HepG2 (cell line): ENCODE measurements around the gene TRAPPC10. TPM values are rescaled to one million over a fixed set of nuclear protein-coding genes. Genes with fewer than 3 reads are reported as not detected.

Source experiments
- BATF2 ChIP-seq: sonication (generic); formaldehyde crosslinking; IDR thresholded peaks from 2 replicates; pipeline ENCODE4 v1.8.0; 2022; ENCODE audit warnings: mild to moderate bottlenecking, missing genetic modification reagents, moderate library complexity
- FOXA1 ChIP-seq, 2 experiments: fragments of 450-650 bp in 1 of 2; sonication (generic) in 1 of 2; formaldehyde crosslinking in 1 of 2; IDR thresholded peaks; 2 replicates each; pipeline versions ENCODE4 v1.4.0 to v1.6.1; 2016 to 2020; ENCODE audit warnings: missing genetic modification reagents in 1 of 2
- KAT8 ChIP-seq: IDR thresholded peaks from 2 replicates; pipeline ENCODE4 v1.6.1; 2016; ENCODE audit warnings: missing genetic modification reagents, missing compliant biosample characterization
- PHF20 ChIP-seq: sonication (generic); formaldehyde crosslinking; IDR thresholded peaks from 2 replicates; pipeline ENCODE4 v1.5.0; 2020; ENCODE audit warnings: mild to moderate bottlenecking, missing genetic modification reagents
- TEAD3 ChIP-seq: optimal IDR thresholded peaks from 2 replicates; pipeline ENCODE3; 2016; ENCODE audit warnings: borderline replicate concordance
- TOE1 ChIP-seq: sonication (generic); formaldehyde crosslinking; IDR thresholded peaks from 2 replicates; pipeline ENCODE4 v1.4.0; 2020; ENCODE audit warnings: mild to moderate bottlenecking, missing genetic modification reagents
- YEATS2 ChIP-seq: sonication (generic); formaldehyde crosslinking; IDR thresholded peaks from 2 replicates; pipeline ENCODE4 v1.4.0; 2020; ENCODE audit warnings: missing genetic modification reagents, borderline replicate concordance
- ZBTB40 ChIP-seq, 2 experiments: fragments of 450-650 bp in 1 of 2; sonication (generic) in 1 of 2; formaldehyde crosslinking in 1 of 2; IDR thresholded peaks; 2 replicates each; pipeline versions ENCODE4 v1.6.1 to v1.8.0; 2016 to 2022; ENCODE audit warnings: antibody characterized with exemption in 1 of 2, mild to moderate bottlenecking in 1 of 2, missing genetic modification reagents in 1 of 2
- ZHX2 ChIP-seq, 2 experiments: sonication (generic) in 1 of 2; formaldehyde crosslinking in 1 of 2; IDR thresholded peaks; 2 replicates each; pipeline versions ENCODE4 v1.6.1 to v1.9.0; 2014 to 2022; ENCODE audit warnings: antibody characterized with exemption in 1 of 2, borderline replicate concordance in 1 of 2, inconsistent platforms in 1 of 2, low read depth in 1 of 2, missing genetic modification reagents in 1 of 2
- polyA plus RNA-seq, 8 experiments: library from polyadenylated mRNA; depleted of rRNA in 3 of 8; stranded (reverse) in 7 of 8; unstranded in 1 of 8; fragments of >200 nt; fragmentation: Illumina TruSeq in 4 of 8; extraction: Trizol in 4 of 8; gene quantifications; 2 replicates each; pipeline versions ENCODE4 v1.2.1 to v1.2.3, GENCODE V29; 2011 to 2016; ENCODE audit warnings: low read depth in 4 of 8, missing spikeins in 1 of 8, mixed read lengths in 1 of 8; ENCODE audit not compliant: insufficient read depth in 1 of 8
- total RNA-seq, 5 experiments: library from RNA; depleted of rRNA; stranded (reverse); fragments of >200 nt; fragmentation: Illumina TruSeq; extraction: Trizol; gene quantifications; 2 replicates each; pipeline ENCODE4 v1.2.3, GENCODE V29; 2016; ENCODE audit warnings: low read depth in 1 of 5

TRAPPC10 gene
- total and polyA plus RNA-seq, 2 of the 13 experiments (the other 11 are each of a cell fraction or from before 2014, with no cell fraction given) = 10.6 to 16.5 TPM

GRCh38 chr21:44011579-44012473, at the start of gene TRAPPC10 (continued):
- TF ChIP-seq BATF2 = peak; percentile 43; the same call in 1 of the 2 replicates
- TF ChIP-seq YEATS2 (CRISPR knock-in tag) = peak; percentile 67; the same call in 1 of the 2 replicates
- peak; percentile 77; the same call in 1 of the 2 replicates for TF ChIP-seq ZHX2 (IDR thresholded peaks at IDR 0.05; ENCODE audit: low read depth)
- no peak for TF ChIP-seq ZHX2 (CRISPR knock-in tag; IDR thresholded peaks at IDR 0.05; ENCODE audit: borderline replicate concordance)
- TF ChIP-seq TOE1 (CRISPR knock-in tag) = no peak
- no peak for TF ChIP-seq FOXA1 (IDR thresholded peaks at IDR 0.05)
- TF ChIP-seq FOXA1 (CRISPR knock-in tag; IDR thresholded peaks at IDR 0.05) = 0 out of 2 replicates have a peak, but pooled peaks have one; percentile 12
- no peak for TF ChIP-seq ZBTB40 (IDR thresholded peaks at IDR 0.05)
- peak; percentile 38; the same call in 1 of the 2 replicates for TF ChIP-seq ZBTB40 (CRISPR knock-in tag; IDR thresholded peaks at IDR 0.05)
- peak; percentile 19 for TF ChIP-seq TEAD3
- peak; percentile 83 for TF ChIP-seq PHF20
- peak; percentile 77 for TF ChIP-seq KAT8 (CRISPR knock-in tag)
